Activated CD4-positive, CD25-positive, alpha-beta regulatory T cell (primary cell): ENCODE results near the gene HTR4.

Source experiments
- DNase-seq, 4 experiments: peaks; one replicate each; lab custom pipeline; 2025; lab: John Stamatoyannopoulos, UW

The HTR4 gene

DNA sequence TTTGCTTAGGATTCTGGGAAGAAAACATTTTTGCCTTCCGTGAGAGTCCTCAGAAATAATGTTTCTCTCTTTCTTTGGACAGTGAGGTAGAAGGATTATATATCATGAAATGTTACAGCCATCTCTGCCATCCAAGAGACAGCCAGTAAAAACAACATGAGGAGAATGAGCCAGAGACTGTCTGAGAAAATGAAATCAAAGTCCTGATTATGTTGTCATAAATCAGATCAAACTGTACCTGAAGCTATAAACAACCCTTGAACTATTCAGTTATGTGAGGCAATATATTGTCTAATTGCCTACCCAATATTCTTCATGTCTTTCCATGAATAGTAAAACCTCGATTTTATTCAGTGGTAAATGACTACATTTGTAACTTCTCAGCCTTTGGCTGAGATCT, 9.2 kb upstream of the HTR4 start:
- no peak for DNase-seq

DNA sequence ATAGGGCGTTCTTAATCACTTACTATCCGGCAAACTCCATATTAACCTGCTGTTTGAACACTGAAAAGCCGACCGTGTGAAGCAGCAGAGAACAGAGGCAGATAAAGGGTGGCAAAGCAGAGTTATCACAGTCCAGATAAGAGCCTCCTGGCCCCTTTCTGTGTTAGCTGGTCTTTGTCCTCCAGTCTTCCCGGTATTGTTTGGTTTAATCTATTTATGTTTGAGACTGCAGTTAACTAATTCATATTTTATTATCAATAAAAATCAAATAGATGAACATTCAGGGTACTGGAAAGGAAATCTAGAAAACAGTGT, 6.0 kb upstream of the HTR4 start:
- DNase-seq: no peak

DNA sequence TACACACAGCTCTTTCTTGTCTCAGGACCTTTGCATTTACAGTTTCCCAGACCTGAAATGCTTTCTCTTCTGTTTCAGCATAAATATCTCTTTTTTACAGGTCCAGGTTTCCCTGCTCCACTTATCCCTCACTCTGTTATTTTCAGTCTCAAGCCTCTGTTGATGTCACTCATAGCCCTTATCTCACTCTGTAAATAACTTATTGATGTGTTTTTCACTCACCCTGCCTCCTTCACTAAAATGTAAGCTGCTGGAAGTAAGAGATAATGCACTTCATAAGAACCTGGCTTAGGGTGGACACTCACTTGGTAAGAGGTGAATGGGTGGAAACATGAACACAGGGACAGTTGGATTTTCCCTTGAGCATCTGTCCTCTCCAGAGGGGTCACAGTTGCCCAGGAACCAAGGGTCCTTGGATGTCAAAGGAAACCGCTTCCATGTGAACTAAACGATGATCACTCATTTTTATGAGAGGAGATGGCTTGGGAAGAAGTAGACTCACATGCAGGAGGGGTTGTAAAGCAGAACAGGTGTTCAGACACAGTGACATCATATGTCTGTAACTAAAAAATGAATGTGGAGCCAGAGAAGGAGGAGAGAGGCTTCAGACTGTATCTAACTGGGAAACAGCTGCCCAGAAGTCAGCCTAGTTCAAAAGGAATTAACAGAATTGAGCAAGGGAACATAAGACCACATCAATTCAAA, 5.5 kb upstream of the HTR4 start:
- DNase-seq: no peak

DNA sequence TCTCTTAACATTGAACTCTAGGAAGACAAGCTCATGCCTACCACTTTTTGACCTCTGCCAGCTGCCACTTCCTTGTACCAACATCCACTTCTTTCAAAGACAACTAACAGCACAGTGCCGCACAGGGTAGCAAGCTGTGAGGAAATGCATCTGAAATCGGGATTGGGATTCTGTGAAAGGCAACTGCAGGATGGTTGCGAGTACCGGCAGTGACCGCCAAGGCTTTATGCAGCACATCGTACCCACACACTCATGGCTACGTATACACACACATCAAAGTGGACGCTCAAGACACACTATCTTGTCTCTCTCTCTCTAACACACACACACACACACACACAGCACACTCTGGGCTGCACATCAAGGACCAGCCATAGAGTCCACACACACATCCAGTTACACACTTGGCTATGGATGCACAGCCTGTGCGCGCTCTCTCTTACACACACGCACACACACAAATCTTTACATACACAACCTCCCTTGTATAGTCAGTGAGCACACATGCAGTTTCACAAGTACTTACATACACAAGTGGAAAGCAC, 964 bp downstream of the HTR4 start:
- DNase-seq: no peak

DNA sequence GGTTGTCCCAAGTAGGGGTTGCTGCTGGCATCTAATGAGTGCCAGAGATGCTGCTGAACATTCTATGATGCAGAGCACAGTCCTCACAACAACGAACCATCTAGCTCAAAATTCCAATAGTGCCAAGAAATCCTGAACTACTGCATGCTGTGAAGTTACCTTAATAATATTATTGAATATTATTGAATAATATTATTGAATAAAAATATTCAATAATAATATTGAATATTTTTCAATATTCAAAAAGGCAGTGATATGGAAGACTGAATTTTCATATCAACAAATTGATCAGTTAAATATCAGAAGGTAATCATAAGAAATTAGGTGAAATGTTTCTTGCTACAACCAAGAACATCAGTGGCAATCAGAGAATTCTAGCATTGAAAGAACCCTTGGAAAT, 2.8 kb downstream of the HTR4 start:
- no peak for DNase-seq

DNA sequence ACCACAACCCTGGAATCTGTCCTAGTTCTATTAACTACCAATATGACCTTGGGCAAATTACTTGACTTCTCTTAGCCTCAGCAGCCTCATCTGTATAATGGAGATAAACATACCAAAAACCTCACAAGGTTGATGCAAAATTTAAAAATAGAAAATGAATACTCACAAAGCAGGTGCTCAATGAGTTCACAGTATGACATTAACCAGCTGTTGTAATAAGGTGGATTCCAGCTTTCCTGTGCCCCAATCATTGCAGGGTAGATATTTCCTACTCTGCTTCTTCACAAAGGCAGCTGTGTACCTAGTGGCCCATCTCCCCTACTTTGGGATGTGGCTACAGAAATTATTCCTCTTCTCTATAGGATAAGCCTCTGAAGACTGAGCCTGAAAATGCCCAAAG, 8.8 kb downstream of the HTR4 start:
- DNase-seq: no peak

DNA sequence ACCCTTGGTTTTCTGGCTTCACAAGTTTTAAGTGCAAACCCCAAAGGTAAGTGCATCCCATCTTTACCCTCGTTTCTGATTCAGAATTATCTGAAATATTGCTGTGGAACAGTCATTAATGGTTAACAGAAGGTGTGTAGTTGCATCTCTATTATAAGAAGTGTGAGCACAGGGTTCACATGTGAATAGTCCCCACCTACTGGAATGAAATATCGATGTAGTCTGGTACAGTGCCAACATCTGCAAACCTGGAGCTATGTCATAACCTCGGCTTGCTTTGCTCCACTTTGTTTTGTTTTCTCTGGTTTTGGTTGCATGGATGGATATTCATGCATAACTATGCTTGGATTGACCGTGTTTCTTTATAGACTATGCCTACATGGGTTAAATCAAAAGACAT, 12.6 kb downstream of the HTR4 start:
- no peak for DNase-seq

DNA sequence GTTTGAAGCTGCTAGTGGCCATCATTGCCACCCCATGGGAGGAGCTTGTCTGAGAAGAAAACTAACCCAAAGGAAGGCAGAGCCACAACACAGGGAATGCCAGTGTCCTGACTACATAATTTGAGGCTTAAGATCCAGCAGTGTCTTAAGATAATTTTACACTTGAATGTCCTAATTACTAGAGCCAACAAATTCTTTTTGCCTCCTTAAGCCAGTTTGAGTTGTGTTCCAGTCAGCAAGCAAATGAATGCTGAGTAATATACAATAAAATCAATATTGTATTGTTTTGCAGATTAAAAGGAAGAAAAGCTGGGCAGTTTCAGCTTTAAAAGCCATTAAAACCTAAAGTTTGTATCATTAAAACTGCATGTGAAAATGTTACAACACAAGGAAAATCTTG, 13.9 kb downstream of the HTR4 start:
- no peak for DNase-seq

DNA sequence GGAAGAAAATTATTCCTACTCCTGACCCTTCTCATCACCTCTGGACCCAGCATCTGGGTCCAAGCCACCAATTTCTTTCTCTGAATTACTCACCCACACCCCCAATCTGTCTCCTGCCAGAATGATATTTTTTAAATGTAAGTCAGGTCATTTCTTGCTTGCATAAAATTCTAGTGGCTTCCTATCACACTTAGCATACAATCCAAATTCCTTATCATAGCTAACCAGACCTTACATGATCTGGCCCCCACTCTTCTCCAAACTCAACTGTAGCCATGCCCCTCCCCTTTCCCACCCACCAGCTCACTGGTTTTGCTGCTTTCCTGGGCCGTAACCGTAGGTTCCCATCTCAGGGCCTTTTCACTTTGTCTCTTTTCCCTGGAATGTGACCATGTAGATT, 15.2 kb downstream of the HTR4 start:
- no peak for DNase-seq

DNA sequence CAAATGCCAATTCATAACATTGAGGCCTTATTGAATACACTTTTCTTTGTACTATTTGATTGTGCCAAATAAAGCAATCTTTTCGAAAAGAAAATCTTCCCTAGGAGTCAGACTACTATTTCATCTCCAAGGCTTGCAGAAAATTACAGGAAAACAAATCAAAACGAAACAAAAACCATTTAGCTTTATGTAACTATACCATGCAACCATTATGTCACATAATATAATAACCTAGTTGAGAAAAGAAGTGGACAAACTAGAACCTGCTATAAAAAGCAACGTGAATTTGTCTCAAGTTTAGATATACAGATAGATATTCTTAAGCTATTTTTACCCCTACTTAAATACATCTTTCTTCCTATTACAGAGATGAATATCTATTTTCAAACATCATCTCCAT, 18.0 kb downstream of the HTR4 start:
- no peak for DNase-seq

DNA sequence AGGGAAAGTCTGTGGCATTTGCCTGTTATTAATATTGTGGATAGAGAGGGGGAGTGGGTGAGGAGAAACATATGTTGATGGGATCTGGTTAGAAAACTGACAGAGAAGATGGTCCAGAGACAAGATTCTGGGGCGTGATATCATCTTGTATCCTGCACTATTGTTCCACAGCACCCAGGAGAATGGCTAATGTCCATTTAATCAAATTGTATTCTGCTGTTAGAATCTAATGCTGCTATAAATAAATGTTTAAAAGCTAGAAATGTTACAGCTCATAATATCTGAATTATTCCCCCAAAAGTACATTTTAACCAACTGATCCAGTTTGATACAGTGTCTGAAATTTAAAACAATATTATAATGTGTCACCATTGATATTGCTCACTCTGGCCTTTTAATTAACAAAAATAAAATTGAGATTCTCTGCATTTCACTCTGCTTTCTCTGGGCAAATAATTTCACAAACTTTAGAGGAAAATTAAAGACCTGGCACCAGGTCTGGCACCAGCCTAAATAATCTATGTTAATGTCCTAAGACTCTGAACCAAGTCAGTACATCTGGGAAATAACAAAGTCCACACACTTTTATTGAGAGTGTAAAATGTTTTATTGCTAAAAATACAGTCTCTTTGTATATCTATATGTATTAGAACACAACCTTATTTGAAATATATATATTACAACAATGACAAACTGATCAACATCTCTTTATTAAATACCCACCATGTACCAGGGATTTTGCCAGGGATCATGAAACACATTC, 18.8 kb downstream of the HTR4 start:
- no peak for DNase-seq

DNA sequence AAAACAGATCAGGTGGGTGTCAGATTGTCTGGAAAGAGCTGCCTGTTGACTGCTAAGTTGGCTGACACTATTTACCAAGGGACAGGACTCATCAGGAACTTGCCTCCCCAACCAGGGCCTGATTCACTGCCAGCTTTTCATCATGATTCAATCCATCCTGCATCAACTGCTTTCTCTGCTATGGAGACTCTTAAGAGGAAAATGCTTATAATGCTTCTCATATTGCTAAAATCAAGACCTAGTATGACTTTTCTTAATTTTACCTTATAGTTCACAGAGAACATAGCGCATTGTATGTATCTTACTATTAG, 21.3 kb downstream of the HTR4 start:
- no peak for DNase-seq

DNA sequence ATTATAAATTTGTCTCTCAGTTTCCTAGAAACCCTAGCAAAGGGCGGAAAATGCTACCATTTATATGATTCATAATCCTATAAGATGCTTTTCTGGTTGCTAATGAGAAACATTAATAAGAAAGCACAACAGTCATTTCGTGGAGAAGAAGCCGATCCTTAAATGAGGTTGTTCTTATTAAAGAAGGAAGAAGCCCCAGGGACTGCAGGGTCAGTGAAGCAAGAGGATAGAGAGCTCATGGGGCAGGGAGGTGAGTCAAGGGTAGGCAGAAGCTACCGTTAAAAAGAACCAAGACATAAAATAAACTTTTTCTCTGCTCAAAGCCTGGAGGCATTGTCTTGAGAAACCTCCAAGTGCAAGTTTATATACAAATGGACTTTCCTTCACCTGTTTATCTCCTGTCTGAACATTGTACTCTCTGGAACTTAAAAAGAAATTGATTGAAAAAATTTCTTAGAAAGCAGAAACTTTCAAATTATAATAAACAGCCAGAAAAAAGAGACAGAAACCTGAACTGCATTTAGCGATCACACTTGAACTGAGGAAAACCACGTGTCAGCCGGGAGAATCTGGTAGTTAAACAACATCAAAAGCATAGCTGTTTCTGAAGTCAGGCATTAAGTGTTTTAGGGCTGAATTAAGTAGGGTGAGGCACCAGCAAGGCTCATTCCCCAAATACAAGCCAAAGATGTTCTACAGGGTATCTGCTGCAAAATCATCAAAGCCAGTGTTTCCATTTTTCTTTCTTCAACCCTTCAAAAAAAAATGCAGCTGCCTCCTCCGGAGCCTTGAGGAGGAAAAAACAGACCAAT, 21.9 kb downstream of the HTR4 start:
- no peak for DNase-seq

DNA sequence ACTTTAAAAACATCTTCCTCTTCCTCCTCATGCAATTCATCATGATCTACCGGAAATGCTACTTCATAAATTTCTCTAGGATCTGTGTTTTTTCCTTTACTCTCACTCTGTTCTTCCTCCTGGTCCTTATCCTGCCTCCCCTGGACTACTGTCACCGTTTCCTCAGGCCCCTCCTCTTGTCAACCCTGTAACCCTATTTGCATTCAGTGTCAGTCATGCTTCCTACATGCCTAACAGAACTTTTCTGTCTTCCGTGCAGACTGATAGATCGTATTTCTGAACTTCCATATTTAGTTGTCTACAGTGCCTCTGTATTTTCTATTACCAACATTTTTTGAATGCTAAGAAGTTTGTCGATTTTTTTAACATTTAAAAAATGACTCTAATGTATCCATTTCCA, 27.3 kb downstream of the HTR4 start:
- no peak for DNase-seq

DNA sequence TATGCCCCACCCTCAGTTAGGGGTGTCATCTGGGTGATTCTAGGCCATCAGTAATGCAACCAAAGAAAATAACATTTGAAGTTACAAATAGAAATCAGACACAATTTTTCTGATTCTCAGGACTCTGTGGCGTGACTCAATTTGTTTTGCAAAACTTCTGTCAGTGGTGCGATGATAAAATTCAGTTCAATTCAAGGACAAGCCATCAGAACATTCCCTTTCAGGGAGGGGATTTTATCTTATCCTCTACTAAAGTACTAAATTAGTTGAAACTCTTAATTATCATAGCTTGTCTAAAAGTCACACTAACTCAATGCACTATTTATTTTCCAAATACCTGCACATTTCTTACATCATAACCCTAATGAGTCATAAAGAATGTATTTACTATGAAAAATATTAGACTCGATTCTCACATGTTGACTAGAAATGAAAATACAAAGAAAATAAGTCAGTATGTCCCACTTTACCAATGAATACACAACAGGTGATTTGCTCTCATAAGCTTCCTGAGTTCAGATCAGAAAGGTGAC, 28.2 kb downstream of the HTR4 start:
- no peak for DNase-seq

DNA sequence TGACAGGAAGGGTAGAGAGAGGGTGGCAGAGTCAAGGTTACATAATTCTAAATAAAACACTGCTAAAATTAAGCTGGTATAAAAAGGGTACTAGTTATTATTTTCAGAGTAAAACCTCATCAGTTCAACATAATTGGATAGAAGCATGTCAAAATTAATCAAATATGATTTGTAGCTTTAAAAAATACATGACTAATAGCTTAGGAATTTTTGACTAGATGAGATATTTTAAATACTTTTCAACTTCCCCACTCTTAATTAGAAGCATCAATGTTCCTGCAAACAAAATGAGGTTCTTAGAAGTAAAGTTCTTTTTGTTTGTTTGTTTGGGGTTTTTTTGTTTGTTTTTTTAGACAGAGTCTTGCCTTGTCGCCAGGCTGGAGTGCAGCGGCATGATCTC, 29.1 kb downstream of the HTR4 start:
- DNase-seq: no peak

DNA sequence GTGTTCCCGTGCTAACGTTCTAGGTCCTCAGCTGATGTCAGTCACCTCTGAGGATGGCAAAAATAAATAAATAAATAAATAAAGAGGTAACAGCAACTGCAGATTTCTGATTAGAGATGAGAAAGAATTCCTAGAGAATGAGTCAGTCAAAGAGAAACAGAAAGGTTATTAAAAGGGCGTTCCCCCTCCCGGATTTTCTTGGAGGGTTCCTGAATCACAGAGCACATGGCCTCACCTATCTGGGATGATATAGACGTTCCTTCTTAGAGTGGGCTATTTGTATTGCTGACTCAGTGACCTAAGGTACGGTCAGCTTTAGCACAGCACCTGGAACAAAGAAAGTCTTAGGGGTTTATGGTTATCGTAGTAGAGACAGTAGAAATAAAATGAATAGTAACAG, 30.6 kb downstream of the HTR4 start:
- DNase-seq: no peak

DNA sequence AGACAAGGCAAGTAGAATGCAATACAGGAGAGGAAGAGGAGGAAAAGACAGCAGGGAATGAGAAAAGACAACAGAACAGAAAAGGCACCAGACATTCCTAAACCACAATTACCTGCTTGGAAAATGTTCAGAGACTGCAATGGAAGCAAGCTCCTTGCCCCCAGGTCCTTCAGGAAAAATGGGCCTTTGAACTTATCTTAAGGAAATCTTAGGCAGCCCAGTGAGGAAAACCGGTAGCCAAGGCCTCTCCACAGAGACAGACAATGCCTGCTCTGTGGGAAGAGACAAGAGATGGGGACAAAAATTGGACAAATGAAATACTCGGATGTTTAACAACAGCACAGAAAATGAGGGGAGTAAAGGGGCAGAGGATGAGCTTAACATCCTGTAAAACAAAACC, 31.2 kb downstream of the HTR4 start:
- DNase-seq: no peak

DNA sequence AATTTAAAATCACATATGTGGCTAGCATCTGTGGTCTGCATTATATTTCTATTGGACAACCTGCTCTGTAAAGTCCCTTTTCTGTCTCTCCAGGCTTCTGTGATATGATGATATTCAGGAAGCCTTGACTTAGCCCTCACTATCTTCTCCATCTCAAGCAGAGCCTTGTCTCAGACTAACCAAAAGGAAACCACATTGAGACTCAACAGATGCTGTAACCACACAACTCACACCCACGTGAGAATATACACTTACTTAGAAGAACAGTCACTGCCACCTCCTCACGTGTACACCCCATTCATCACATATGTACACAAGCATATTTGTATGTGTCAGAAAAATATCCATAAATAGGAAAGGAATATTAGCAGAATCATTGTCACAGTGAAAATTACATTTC, 33.6 kb downstream of the HTR4 start:
- no peak for DNase-seq

DNA sequence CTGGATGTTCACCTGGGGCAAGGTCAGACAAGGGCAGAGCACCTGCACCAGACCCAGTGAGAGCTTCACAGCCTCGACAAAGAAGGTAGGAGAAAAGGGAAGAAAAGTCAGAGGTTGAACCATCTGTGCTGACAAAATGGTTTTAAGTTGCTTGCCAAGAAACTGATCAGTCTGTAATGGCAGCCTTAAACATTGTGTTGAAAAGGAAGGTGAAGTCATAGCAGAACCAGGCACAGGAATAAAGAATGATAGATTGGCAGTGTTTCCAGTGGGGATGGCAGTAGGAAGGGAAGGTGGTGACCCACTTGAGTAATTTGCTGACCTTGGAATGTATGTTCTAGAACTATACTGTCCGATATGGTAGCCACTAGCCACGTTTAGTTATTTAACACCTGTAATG, 34.2 kb downstream of the HTR4 start:
- no peak for DNase-seq

DNA sequence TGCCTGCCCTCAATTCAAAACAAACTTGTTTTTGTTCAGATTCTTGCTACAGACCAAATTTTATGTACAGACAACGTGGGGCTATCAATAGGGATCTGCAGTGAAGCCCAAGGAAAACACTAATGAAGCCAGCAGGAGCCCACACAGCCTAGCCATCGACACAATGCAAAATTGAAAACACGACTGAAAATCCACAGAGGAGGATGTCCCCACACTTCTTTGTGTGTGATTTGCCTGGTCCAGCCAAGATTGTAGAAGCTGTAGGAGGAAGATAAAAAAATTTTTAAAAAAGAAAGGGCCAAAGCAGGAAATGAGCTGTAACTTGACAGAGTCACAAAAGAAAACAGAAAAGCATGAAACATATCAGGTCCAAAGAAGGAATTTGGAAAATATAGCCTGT, 34.8 kb downstream of the HTR4 start:
- DNase-seq: no peak

DNA sequence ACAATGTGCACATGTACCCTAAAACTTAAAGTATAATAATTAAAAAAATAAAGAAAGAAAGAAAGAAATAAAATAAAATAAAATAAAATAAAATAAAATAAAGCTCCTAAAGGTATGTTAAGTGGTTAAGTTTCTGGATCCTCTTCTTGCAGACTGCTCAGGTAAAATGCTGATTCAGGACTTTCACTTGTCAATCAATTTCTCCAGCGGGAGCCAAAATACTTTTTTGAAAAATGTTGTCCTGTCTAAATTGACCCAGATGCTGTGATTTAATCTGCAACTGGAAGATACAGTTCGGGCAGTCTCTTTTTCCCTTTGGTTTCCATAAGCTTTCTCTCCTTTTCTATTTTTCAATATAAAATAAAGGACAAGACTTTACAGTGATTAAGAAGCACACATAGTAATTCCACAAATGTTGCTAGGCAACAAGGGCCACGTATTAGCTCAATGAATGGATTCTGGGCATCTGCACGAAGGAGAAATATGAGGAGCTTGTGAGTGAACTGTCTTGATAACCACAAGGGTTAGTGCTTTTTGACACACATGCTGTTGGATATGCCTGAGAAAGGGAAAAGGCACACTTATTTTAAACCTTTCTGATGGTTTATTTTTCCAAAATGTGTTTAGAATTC, 38.6 kb downstream of the HTR4 start:
- no peak for DNase-seq
